ENCODE results near the gene TMEM120B.
A peak's percentile ranks its signal among the peaks of the same experiment; 100 is the strongest.
"Not testable (repeated sequence)": the region's sequence is repeated elsewhere in the genome, so short reads cannot be mapped to it uniquely, and the experiment has no call there.

TMEM120B gene

GRCh38 chr12:121774968-121775474 is 62.5 kb downstream of the TMEM120B start:
- DNase-seq (ENCODE audit: low read depth in 2 of 2), result no peak

- DNase-seq (ENCODE audit: low read depth in 2 of 2), result no peak
Observed at GRCh38 chr12:121775501-121775900, 62.9 kb downstream of the TMEM120B start.

GRCh38 chr12:121776190-121777098 is 63.9 kb downstream of the TMEM120B start:
- peak; percentile 69 to 88 for DNase-seq (ENCODE audit: low read depth in 2 of 2)

- DNase-seq (ENCODE audit: low read depth in 2 of 2), result no peak
Observed at GRCh38 chr12:121778567-121779421, 66.2 kb downstream of the TMEM120B start.

GRCh38 chr12:121779422-121779895 is 66.9 kb downstream of the TMEM120B start:
- no peak for DNase-seq (ENCODE audit: low read depth in 2 of 2)

GRCh38 chr12:121780429-121780828 is 67.9 kb downstream of the TMEM120B start:
- DNase-seq (ENCODE audit: low read depth in 2 of 2), result no peak

GRCh38 chr12:121781484-121781997 is 69.0 kb downstream of the TMEM120B start:
- DNase-seq (ENCODE audit: low read depth in 2 of 2), result no peak

- DNase-seq (ENCODE audit: low read depth in 2 of 2), result peak in 1 of 2 donors; percentile 58
Observed at GRCh38 chr12:121781998-121782979, 69.7 kb downstream of the TMEM120B start.

- no peak for DNase-seq (ENCODE audit: low read depth in 2 of 2)
Observed at GRCh38 chr12:121783766-121784165, 71.2 kb downstream of the TMEM120B start.

GRCh38 chr12:121784460-121784859 is 71.9 kb downstream of the TMEM120B start:
- no peak for DNase-seq (ENCODE audit: low read depth in 2 of 2)

GRCh38 chr12:121786440-121786825 is 73.9 kb downstream of the TMEM120B start:
- DNase-seq (ENCODE audit: low read depth in 2 of 2), result no peak

- no peak for DNase-seq (ENCODE audit: low read depth in 2 of 2)
Observed at GRCh38 chr12:121787063-121788025, 74.8 kb downstream of the TMEM120B start.

- no peak for DNase-seq (ENCODE audit: low read depth in 2 of 2)
Observed at GRCh38 chr12:121788176-121788818, 75.7 kb downstream of the TMEM120B start.

GRCh38 chr12:121789233-121789781 is 76.8 kb downstream of the TMEM120B start:
- DNase-seq (ENCODE audit: low read depth in 2 of 2), result no peak

GRCh38 chr12:121789800-121790728 is 77.5 kb downstream of the TMEM120B start:
- peak; percentile 84 to 90 for DNase-seq (ENCODE audit: low read depth in 2 of 2)

GRCh38 chr12:121790785-121791184 is 78.2 kb downstream of the TMEM120B start:
- DNase-seq (ENCODE audit: low read depth in 2 of 2), result not testable (repeated sequence)

- DNase-seq (ENCODE audit: low read depth in 2 of 2), result no peak
Observed at GRCh38 chr12:121791671-121792551, 79.4 kb downstream of the TMEM120B start.
